HepG2 (cell line): ENCODE measurements around the gene TESK1. TPM values are rescaled to one million over a fixed set of nuclear protein-coding genes. Genes with fewer than 3 reads are reported as not detected.

ENCODE experiments used
- ATAC-seq: fragments of 200-7000 bp; cut with Tn5 transposase; 3 replicates; pipeline ENCODE4 v1.9.1; 2020; ENCODE audit warnings: mild to moderate bottlenecking, moderate library complexity
- BruUV-seq: library from RNA; stranded (reverse); fragments of 400-500 nt; replicated peaks from 2 replicates; lab custom pipeline; 2021; lab: Mats Ljungman, UMichigan
- CTCF ChIA-PET: fragments of 300-600 bp; formaldehyde crosslinking; extraction: SDS; loops from one replicate; lab custom pipeline; 2021; ENCODE audit warnings: low total read pairs, inconsistent platforms, low intra/inter-chr PET ratio; lab: Yijun Ruan, JAX
- POLR2A ChIA-PET: fragments of 350-600 bp; sonication (Branson Sonifier 250); formaldehyde crosslinking; loops from one replicate; lab custom pipeline; 2020; ENCODE audit warnings: antibody characterized with exemption, inconsistent platforms; lab: Yijun Ruan, JAX
- DNase-seq: peaks from one replicate; pipeline ENCODE4 v3.0.0-alpha.2; 2015; ENCODE audit warnings: low spot score
- FAIRE-seq: peaks from 3 replicates; lab custom pipeline; 2011; peaks lifted over from hg19 to GRCh38; lab: Jason Lieb, UNC
- H2AFZ ChIP-seq: one replicate; pipeline ENCODE4 v1.6.1; 2011; ENCODE audit warnings: low read length, inconsistent platforms
- H3K27ac ChIP-seq: fragments of 300-600 bp; 3 replicates; pipeline ENCODE4 v1.8.0; 2011; ENCODE audit warnings: mixed run types, mild to moderate bottlenecking, mixed read lengths, low read length, inconsistent platforms; ENCODE audit not compliant: insufficient read depth; ENCODE audit errors: extremely low read length
- H3K27me3 ChIP-seq, 2 experiments: fragments of 200-600 bp in 1 of 2; 2 replicates in 1 of 2; 3 replicates in 1 of 2; pipeline versions ENCODE4 v1.6.0 to v1.8.0; 2011; ENCODE audit warnings: low read length in 2 of 2, mild to moderate bottlenecking in 2 of 2, moderate library complexity in 2 of 2, inconsistent platforms in 1 of 2; ENCODE audit not compliant: insufficient read depth in 2 of 2, control insufficient read depth in 1 of 2
- H3K36me3 ChIP-seq, 2 experiments: fragments of 200-600 bp in 1 of 2; replicated peaks in 1 of 2; 2 replicates in 1 of 2; 3 replicates in 1 of 2; pipeline versions ENCODE4 v1.5.1 to v1.8.0; 2011; ENCODE audit warnings: low read length in 2 of 2, inconsistent platforms in 1 of 2; ENCODE audit not compliant: insufficient read depth in 2 of 2, control insufficient read depth in 1 of 2
- H3K4me1 ChIP-seq: 2 replicates; pipeline ENCODE4 v1.5.1; 2012; ENCODE audit warnings: low read length, inconsistent platforms; ENCODE audit not compliant: insufficient read depth
- H3K4me2 ChIP-seq: 2 replicates; pipeline ENCODE4 v1.6.0; 2011; ENCODE audit warnings: low read depth, low read length, inconsistent platforms
- H3K4me3 ChIP-seq, 3 experiments: fragments of 200-600 bp in 1 of 3; sonication (generic), shearing (Covaris generic) in 1 of 3; replicated peaks in 1 of 3; 2 replicates each; pipeline ENCODE4 v1.5.1; 2011 to 2016; ENCODE audit warnings: low read length in 3 of 3, inconsistent platforms in 2 of 3, low read depth in 2 of 3, mild to moderate bottlenecking in 2 of 3, control low read depth in 1 of 3, mixed read lengths in 1 of 3; ENCODE audit not compliant: insufficient read depth in 1 of 3
- H3K79me2 ChIP-seq: one replicate; pipeline ENCODE4 v1.6.1; 2011; ENCODE audit warnings: low read length, inconsistent platforms; ENCODE audit not compliant: insufficient read depth
- H3K9ac ChIP-seq: 2 replicates; pipeline ENCODE4 v1.6.0; 2011; ENCODE audit warnings: mild to moderate bottlenecking, low read depth, low read length, inconsistent platforms; ENCODE audit not compliant: insufficient read depth
- H3K9me3 ChIP-seq: 2 replicates; pipeline ENCODE4 v1.5.1; 2012; ENCODE audit warnings: mild to moderate bottlenecking, low read length
- H4K20me1 ChIP-seq: 2 replicates; pipeline ENCODE4 v1.6.0; 2011; ENCODE audit warnings: inconsistent platforms, mild to moderate bottlenecking, low read length, moderate library complexity; ENCODE audit not compliant: insufficient read depth
- HMGA1 ChIP-seq: sonication (generic); formaldehyde crosslinking; conservative IDR thresholded peaks from 2 replicates; pipeline ENCODE4 v1.4.0; 2020; ENCODE audit warnings: missing genetic modification reagents
- MIER2 ChIP-seq: IDR thresholded peaks from 2 replicates; pipeline ENCODE4 v1.6.1; 2016; ENCODE audit warnings: missing biosample characterization, missing genetic modification reagents
- NFAT5 ChIP-seq: sonication (generic); formaldehyde crosslinking; IDR thresholded peaks from 2 replicates; pipeline ENCODE4 v1.4.0; 2020; ENCODE audit warnings: missing genetic modification reagents
- PRMT3 ChIP-seq: sonication (generic); formaldehyde crosslinking; IDR thresholded peaks from 2 replicates; pipeline ENCODE4 v1.8.1; 2022; ENCODE audit warnings: low read depth, mild to moderate bottlenecking, moderate library complexity, missing genetic modification reagents, borderline replicate concordance
- SNAI1 ChIP-seq: sonication (generic); formaldehyde crosslinking; IDR thresholded peaks from 2 replicates; pipeline ENCODE4 v1.5.0; 2020; ENCODE audit warnings: mild to moderate bottlenecking, missing genetic modification reagents, borderline replicate concordance
- TRIM24 ChIP-seq: sonication (generic); formaldehyde crosslinking; IDR thresholded peaks from 2 replicates; pipeline ENCODE4 v1.8.0; 2022; ENCODE audit warnings: mild to moderate bottlenecking, missing genetic modification reagents
- TSC22D2 ChIP-seq: sonication (generic); formaldehyde crosslinking; IDR thresholded peaks from 2 replicates; pipeline ENCODE4 v1.5.1; 2020; ENCODE audit warnings: missing genetic modification reagents, mild to moderate bottlenecking, borderline replicate concordance
- ZNF101 ChIP-seq: sonication (generic); formaldehyde crosslinking; IDR thresholded peaks from 2 replicates; pipeline ENCODE4 v1.4.0; 2020; ENCODE audit warnings: mild to moderate bottlenecking, low read depth, missing genetic modification reagents, borderline replicate concordance
- ZNF331 ChIP-seq: sonication (generic); formaldehyde crosslinking; IDR thresholded peaks from 2 replicates; pipeline ENCODE4 v1.4.0; 2020; ENCODE audit warnings: missing genetic modification reagents
- ZNF431 ChIP-seq: sonication (generic); formaldehyde crosslinking; IDR thresholded peaks from 2 replicates; pipeline ENCODE4 v1.9.0; 2022; ENCODE audit warnings: missing genetic modification reagents, low read depth, mild to moderate bottlenecking, borderline replicate concordance
- ZNF737 ChIP-seq: sonication (generic); formaldehyde crosslinking; IDR thresholded peaks from 2 replicates; pipeline ENCODE4 v1.5.0; 2020; ENCODE audit warnings: missing genetic modification reagents, mild to moderate bottlenecking, borderline replicate concordance
- ZNF878 ChIP-seq: sonication (generic); formaldehyde crosslinking; IDR thresholded peaks from 2 replicates; pipeline ENCODE4 v1.8.1; 2023; ENCODE audit warnings: mild to moderate bottlenecking, missing genetic modification reagents, moderate library complexity
- WGBS: methylation state at CpG from one replicate; pipeline ENCODE4 v1.1.6; 2017; ENCODE audit warnings: low lambda C conversion rate; 5-methylcytosine and 5-hydroxymethylcytosine counted together
- in situ Hi-C: cut with HindIII; loops from 2 replicates; pipeline ENCODE4 v1.10.0; 2017; ENCODE audit warnings: low pct_unique_long_range_greater_than_20kb; ENCODE audit not compliant: extremely low pct_ligation_motif_present
- intact Hi-C: fragments of 100-400 bp; cut with micrococcal nuclease; formaldehyde crosslinking; loops from one replicate; pipeline ENCODE4 v1.10.0; 2022; ENCODE audit not compliant: unreplicated experiment
- polyA plus RNA-seq, 8 experiments: library from polyadenylated mRNA; depleted of rRNA in 3 of 8; stranded (reverse) in 7 of 8; unstranded in 1 of 8; fragments of >200 nt; fragmentation: Illumina TruSeq in 4 of 8; extraction: Trizol in 4 of 8; gene quantifications; 2 replicates each; pipeline versions ENCODE4 v1.2.1 to v1.2.3, GENCODE V29; 2011 to 2016; ENCODE audit warnings: low read depth in 4 of 8, missing spikeins in 1 of 8, mixed read lengths in 1 of 8; ENCODE audit not compliant: insufficient read depth in 1 of 8
- total RNA-seq, 5 experiments: library from RNA; depleted of rRNA; stranded (reverse); fragments of >200 nt; fragmentation: Illumina TruSeq; extraction: Trizol; gene quantifications; 2 replicates each; pipeline ENCODE4 v1.2.3, GENCODE V29; 2016; ENCODE audit warnings: low read depth in 1 of 5

The TESK1 gene
- total and polyA plus RNA-seq, 2 of the 13 experiments (the other 11 are each of a cell fraction or from before 2014, with no cell fraction given), result 7.3 to 13.6 TPM

- ChIA-PET CTCF (no interaction called here), POLR2A (no interaction called here)
- H3K36me3 ChIP-seq, result no peaks in the 10 kb centered on the region
- ATAC-seq (no peak), FAIRE-seq (no peak), DNase-seq (no peak)
- H3K27me3 ChIP-seq, result no peaks in the 10 kb centered on the region
- H3K9me3 ChIP-seq, result no peaks in the 10 kb centered on the region
- no peak overlapping the region for H3K4me3 ChIP-seq
- no peak overlapping the region for H3K27ac ChIP-seq
- no peaks in the 10 kb centered on the region for H3K79me2 ChIP-seq
- H4K20me1 ChIP-seq, result no peaks in the 10 kb centered on the region
- in situ Hi-C loops, result no loop called here
- H2AFZ ChIP-seq, result no peak overlapping the region
- H3K4me1 ChIP-seq, result peaks cover 11% of the 10 kb centered on the region
- TF ChIP-seq PRMT3 (CRISPR knock-in tag) (no peak), SNAI1 (CRISPR knock-in tag) (no peak), ZNF331 (CRISPR knock-in tag) (no peak), TSC22D2 (CRISPR knock-in tag) (no peak), NFAT5 (CRISPR knock-in tag) (no peak), ZNF737 (CRISPR knock-in tag) (no peak), ZNF878 (no peak), TRIM24 (CRISPR knock-in tag) (no peak), ZNF101 (CRISPR knock-in tag) (no peak), MIER2 (CRISPR knock-in tag) (no peak), HMGA1 (CRISPR knock-in tag) (no peak), ZNF431 (CRISPR knock-in tag) (no peak)
- TF ChIP-seq, all 625 proteins: peak for 0
- Histone ChIP-seq H3K4me2 (no peak overlapping the region), H3K9ac (no peak overlapping the region)
- BruUV-seq, result no TSS peak
- intact Hi-C loops, result no loop called here
- 94% methylated on average over 4 of the region's 4 CpGs for WGBS
Measured at GRCh38 chr9:35568196-35568595, 36.9 kb upstream of the TESK1 start.
